Kidney tubule cell (primary cell): ENCODE measurements around the gene ARID5A.
"Not testable (repeated sequence)": the region's sequence is repeated elsewhere in the genome, so short reads cannot be mapped to it uniquely, and the experiment has no call there.

Experiments used
- DNase-seq: peaks from one replicate; pipeline ENCODE4 v3.0.0-alpha.2; 2018; ENCODE audit warnings: low spot score

Gene ARID5A

GRCh38 chr2:96557421-96557820 lies 20.9 kb downstream of the ARID5A start:
- not testable (repeated sequence) for DNase-seq

GRCh38 chr2:96558061-96558460 lies 21.5 kb downstream of the ARID5A start:
- DNase-seq = no peak

GRCh38 chr2:96558485-96558884 lies 21.9 kb downstream of the ARID5A start:
- no peak for DNase-seq

GRCh38 chr2:96564026-96564425 lies 27.5 kb downstream of the ARID5A start:
- DNase-seq = no peak

- DNase-seq = no peak
Observed at GRCh38 chr2:96564563-96564962, 28.0 kb downstream of the ARID5A start.

GRCh38 chr2:96565111-96565510 lies 28.6 kb downstream of the ARID5A start:
- no peak for DNase-seq

- DNase-seq = no peak
Observed at GRCh38 chr2:96568094-96568493, 31.5 kb downstream of the ARID5A start.

GRCh38 chr2:96574364-96574763 lies 37.8 kb downstream of the ARID5A start:
- no peak for DNase-seq

- no peak for DNase-seq
Observed at GRCh38 chr2:96575785-96576456, 39.4 kb downstream of the ARID5A start.

- no peak for DNase-seq
Observed at GRCh38 chr2:96577501-96577900, 40.9 kb downstream of the ARID5A start.

GRCh38 chr2:96578731-96579130 lies 42.2 kb downstream of the ARID5A start:
- DNase-seq = no peak

- DNase-seq = no peak
Observed at GRCh38 chr2:96579422-96579821, 42.9 kb downstream of the ARID5A start.

- DNase-seq = no peak
Observed at GRCh38 chr2:96580771-96581170, 44.2 kb downstream of the ARID5A start.

- peak; percentile 8 for DNase-seq
Observed at GRCh38 chr2:96584017-96584416, 47.5 kb downstream of the ARID5A start.

GRCh38 chr2:96587843-96588242 lies 51.3 kb downstream of the ARID5A start:
- no peak for DNase-seq

GRCh38 chr2:96591054-96591453 lies 54.5 kb downstream of the ARID5A start:
- DNase-seq = no peak

GRCh38 chr2:96591494-96591893 lies 54.9 kb downstream of the ARID5A start:
- DNase-seq = no peak

GRCh38 chr2:96594282-96594681 lies 57.7 kb downstream of the ARID5A start:
- no peak for DNase-seq

- no peak for DNase-seq
Observed at GRCh38 chr2:96594691-96595152, 58.2 kb downstream of the ARID5A start.

- no peak for DNase-seq
Observed at GRCh38 chr2:96596596-96596995, 60.0 kb downstream of the ARID5A start.

- DNase-seq = no peak
Observed at GRCh38 chr2:96599941-96600340, 63.4 kb downstream of the ARID5A start.

GRCh38 chr2:96601382-96602292 lies 65.1 kb downstream of the ARID5A start:
- no peak for DNase-seq
